Vagina (tissue), 2 donors: ENCODE data around the gene STK32B. TPM values are rescaled to one million over a fixed set of nuclear protein-coding genes. Genes with fewer than 3 reads are reported as not detected.

Source experiments
- DNase-seq, 2 donors: peaks; one replicate each; pipeline ENCODE4 v3.0.0-alpha.2; 2017; ENCODE audit errors: extremely low spot score in 2 of 2
- H3K27ac ChIP-seq: fragments of 200-600 bp; sonication (generic); one replicate; pipeline ENCODE4 v1.5.1; 2019
- H3K27me3 ChIP-seq: fragments of 200-600 bp; sonication (generic); one replicate; pipeline ENCODE4 v1.5.1; 2019
- H3K36me3 ChIP-seq, 2 donors: fragments of 200-600 bp; sonication (generic); one replicate each; pipeline ENCODE4 v1.5.1; 2017 to 2019
- H3K4me1 ChIP-seq: fragments of 200-600 bp; sonication (generic); one replicate; pipeline ENCODE4 v1.5.1; 2019
- H3K4me3 ChIP-seq, 2 donors: fragments of 200-600 bp; sonication (generic); 1 replicate in 1 of 2; 2 replicates in 1 of 2; pipeline ENCODE4 v1.5.1; 2016 to 2019
- H3K9me3 ChIP-seq: fragments of 200-600 bp; sonication (generic); one replicate; pipeline ENCODE4 v1.5.1; 2019
- POLR2A ChIP-seq, 2 donors: fragments of 450-650 bp; IDR thresholded peaks; one replicate each; pipeline ENCODE4 v1.6.1; 2017; ENCODE audit warnings: antibody characterized with exemption in 2 of 2, mild to moderate bottlenecking in 2 of 2, moderate library complexity in 2 of 2
- POLR2AphosphoS5 ChIP-seq, 2 donors: sonication (generic); formaldehyde crosslinking; IDR thresholded peaks; one replicate each; pipeline ENCODE4 v1.9.0; 2017; ENCODE audit warnings: antibody characterized with exemption in 2 of 2, mild to moderate bottlenecking in 2 of 2, low read depth in 1 of 2; ENCODE audit not compliant: insufficient read depth in 1 of 2
- intact Hi-C: fragments of 100-400 bp; cut with DNase I; formaldehyde crosslinking; loops from one replicate; pipeline ENCODE4 v1.15.1; 2023
- total RNA-seq: library from RNA; depleted of rRNA; stranded (reverse); fragments of >200 nt; gene quantifications from one replicate; pipeline ENCODE4 v1.2.3, GENCODE V29; 2016
- TF ChIP-seq, protein P1 (sequence below), 3 experiments: fragments of 450-650 bp in 2 of 3; fragments of 200-600 bp in 1 of 3; sonication (generic) in 1 of 3; IDR thresholded peaks; one replicate each; pipeline ENCODE4 v1.5.1; 2017 to 2019; ENCODE audit warnings: antibody characterized with exemption in 3 of 3, mild to moderate bottlenecking in 2 of 3, moderate library complexity in 2 of 3

STK32B gene
- total RNA-seq, 1 donor from 2014 or later = 6.4 TPM

DNA sequence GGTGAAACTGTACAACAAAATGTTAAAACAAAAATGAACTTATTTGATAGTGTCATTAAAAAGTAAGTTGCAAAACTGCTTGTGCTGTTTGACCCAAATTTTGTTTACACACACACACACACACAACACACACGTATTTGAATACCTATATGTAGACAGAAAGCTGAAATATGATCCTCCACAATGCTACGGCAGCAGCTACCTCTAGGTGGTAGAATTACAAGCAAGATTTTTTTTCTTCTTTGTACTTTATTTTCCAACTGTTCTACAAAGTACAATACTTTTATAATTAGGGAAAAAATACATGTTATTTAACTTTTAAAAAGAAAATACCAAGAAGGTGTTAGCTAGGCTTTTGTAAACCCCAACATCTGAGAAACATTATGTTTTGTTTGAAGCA is 33.2 kb upstream of the STK32B start:
- Histone ChIP-seq H3K36me3 (no peaks in the 10 kb centered on the region), H3K9me3 (no peaks in the 10 kb centered on the region), H3K27ac (no peak overlapping the region), H3K4me3 (no peak overlapping the region), H3K27me3 (no peaks in the 10 kb centered on the region), H3K4me1 (peaks cover 6% of the 10 kb centered on the region)
- intact Hi-C loops = no loop called here
- no peak for DNase-seq
- TF ChIP-seq POLR2AphosphoS5 (IDR thresholded peaks at IDR 0.05; ENCODE audit: insufficient read depth in 1 of 2, low read depth in 1 of 2) (no peak), POLR2A (IDR thresholded peaks at IDR 0.05) (no peak)
- TF ChIP-seq, protein P1, sequence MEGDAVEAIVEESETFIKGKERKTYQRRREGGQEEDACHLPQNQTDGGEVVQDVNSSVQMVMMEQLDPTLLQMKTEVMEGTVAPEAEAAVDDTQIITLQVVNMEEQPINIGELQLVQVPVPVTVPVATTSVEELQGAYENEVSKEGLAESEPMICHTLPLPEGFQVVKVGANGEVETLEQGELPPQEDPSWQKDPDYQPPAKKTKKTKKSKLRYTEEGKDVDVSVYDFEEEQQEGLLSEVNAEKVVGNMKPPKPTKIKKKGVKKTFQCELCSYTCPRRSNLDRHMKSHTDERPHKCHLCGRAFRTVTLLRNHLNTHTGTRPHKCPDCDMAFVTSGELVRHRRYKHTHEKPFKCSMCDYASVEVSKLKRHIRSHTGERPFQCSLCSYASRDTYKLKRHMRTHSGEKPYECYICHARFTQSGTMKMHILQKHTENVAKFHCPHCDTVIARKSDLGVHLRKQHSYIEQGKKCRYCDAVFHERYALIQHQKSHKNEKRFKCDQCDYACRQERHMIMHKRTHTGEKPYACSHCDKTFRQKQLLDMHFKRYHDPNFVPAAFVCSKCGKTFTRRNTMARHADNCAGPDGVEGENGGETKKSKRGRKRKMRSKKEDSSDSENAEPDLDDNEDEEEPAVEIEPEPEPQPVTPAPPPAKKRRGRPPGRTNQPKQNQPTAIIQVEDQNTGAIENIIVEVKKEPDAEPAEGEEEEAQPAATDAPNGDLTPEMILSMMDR (IDR thresholded peaks at IDR 0.05) = no peak

DNA sequence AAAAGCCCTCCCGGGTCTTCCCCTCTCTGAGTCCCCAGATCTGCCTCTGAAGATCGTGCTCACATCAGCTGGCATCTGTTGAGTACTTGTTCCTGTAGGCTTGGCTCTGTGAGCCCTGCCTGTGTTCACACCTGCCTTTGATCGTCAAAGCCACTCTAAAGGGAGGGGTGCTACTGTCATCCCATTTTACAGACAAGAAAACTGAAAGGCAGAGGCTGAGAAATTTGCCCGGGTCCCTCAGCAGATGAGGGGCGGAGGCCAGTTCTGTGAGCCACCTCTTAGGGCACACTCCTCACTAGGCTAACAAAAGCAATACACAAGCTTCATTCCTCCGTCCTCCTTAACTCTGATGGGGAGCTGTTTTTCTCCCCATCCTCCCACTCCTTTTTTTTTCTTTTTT is 32.7 kb upstream of the STK32B start:
- Histone ChIP-seq H3K27me3 (no peaks in the 10 kb centered on the region), H3K9me3 (no peaks in the 10 kb centered on the region), H3K36me3 (no peaks in the 10 kb centered on the region), H3K4me3 (no peak overlapping the region), H3K27ac (no peak overlapping the region), H3K4me1 (peaks cover 6% of the 10 kb centered on the region)
- TF ChIP-seq POLR2AphosphoS5 (IDR thresholded peaks at IDR 0.05; ENCODE audit: insufficient read depth in 1 of 2, low read depth in 1 of 2) (no peak), POLR2A (IDR thresholded peaks at IDR 0.05) (no peak)
- TF ChIP-seq, protein P1 (IDR thresholded peaks at IDR 0.05) = no peak
- intact Hi-C loops = no loop called here
- no peak for DNase-seq

DNA sequence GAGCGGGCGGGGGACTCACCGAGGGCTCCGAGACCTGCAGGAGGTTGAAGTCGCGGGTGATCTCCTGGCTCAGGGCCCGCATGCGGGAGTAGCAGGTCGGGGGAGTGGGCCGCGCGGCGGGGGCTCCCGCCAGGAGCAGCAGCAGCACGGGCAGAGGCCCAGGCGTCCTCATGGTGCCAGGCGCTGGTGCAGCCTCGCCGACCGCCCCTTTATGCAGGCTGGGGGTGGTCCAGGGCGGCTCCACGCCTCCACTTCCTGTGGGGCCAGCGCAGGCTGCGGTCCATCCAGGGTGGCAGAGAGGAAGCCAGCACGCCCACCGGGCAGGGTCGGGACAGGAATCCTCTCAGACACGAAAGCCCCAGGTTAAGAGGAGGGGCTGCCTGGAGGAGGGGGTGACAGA is 32.0 kb upstream of the STK32B start, which contains the start of gene CYTL1:
CYTL1 (minus strand) TSS at position 185 of the 400 bp plus-strand sequence; CDS start at position 172, 13 bp downstream.
- no peak within 1 kb of the TSS for H3K27ac ChIP-seq
- intact Hi-C loops = no loop called here

DNA sequence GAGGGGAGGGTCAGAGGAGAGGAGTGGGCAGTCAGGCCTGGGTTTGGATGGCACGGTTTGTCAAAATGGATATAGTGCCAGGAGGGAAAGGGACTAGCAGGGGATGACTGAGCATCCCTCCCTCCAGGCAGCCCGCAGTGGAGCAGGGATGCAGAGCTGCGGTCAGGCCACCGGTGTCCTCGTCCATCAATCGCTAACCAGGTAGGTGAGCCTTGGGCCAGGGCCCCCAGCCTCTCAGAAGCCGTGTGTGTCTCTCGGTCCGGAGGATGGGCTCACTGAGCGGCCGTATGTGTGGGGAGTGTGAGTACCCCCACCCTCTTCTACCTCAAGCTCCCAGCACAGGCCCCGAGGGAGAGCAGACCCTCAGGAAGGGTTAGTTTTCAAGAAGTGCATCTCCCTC is 31.5 kb upstream of the STK32B start:
- TF ChIP-seq POLR2A (IDR thresholded peaks at IDR 0.05) (no peak), POLR2AphosphoS5 (IDR thresholded peaks at IDR 0.05; ENCODE audit: insufficient read depth in 1 of 2, low read depth in 1 of 2) (no peak)
- TF ChIP-seq, protein P1 (IDR thresholded peaks at IDR 0.05) = no peak
- no peaks in the 10 kb centered on the region for H3K9me3 ChIP-seq
- intact Hi-C loops = no loop called here
- no peaks in the 10 kb centered on the region for H3K27me3 ChIP-seq
- DNase-seq = peak in 1 of 2 donors; percentile 83
- H3K4me3 ChIP-seq = peak overlapping the region in 1 of 2 donors; percentile 38
- H3K36me3 ChIP-seq = no peaks in the 10 kb centered on the region
- no peak overlapping the region for H3K27ac ChIP-seq
- peaks cover 6% of the 10 kb centered on the region for H3K4me1 ChIP-seq

More for the DNA sequence above, 32.0 kb upstream of the STK32B start, which contains the start of gene CYTL1:
- TF ChIP-seq, protein P1 (IDR thresholded peaks at IDR 0.05) = no peak
- TF ChIP-seq POLR2AphosphoS5 (IDR thresholded peaks at IDR 0.05; ENCODE audit: insufficient read depth in 1 of 2, low read depth in 1 of 2) (no peak), POLR2A (IDR thresholded peaks at IDR 0.05) (no peak)
- Histone ChIP-seq H3K9me3 (no peaks in the 10 kb centered on the region), H3K4me1 (peaks cover 6% of the 10 kb centered on the region), H3K27me3 (no peaks in the 10 kb centered on the region), H3K36me3 (no peaks in the 10 kb centered on the region), H3K4me3 (peak within 1 kb of the TSS; percentile 26 to 38)
- DNase-seq = peak in 1 of 2 donors; percentile 54

DNA sequence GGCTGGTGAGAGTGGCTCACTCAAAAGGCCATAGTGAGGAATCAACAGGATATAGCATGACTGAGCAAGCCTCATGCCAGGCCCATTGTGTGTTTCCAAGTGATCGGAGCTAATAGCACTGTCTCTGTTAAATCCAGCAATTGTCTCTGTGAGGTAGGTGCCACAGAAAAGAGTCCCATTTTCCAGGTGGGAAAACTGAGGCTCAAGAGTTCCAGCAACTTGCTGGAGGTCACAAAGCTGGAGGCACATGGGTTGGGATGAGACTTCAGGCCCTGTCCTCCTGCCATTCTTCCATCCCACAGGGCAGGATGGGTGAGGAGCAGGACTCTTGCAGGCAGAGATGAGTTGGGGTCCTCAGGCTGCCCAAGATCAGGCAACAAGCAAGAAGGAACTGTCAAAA is 30.9 kb upstream of the STK32B start:
- no peak overlapping the region for H3K4me3 ChIP-seq
- TF ChIP-seq POLR2AphosphoS5 (IDR thresholded peaks at IDR 0.05; ENCODE audit: insufficient read depth in 1 of 2, low read depth in 1 of 2) (no peak), POLR2A (IDR thresholded peaks at IDR 0.05) (no peak)
- TF ChIP-seq, protein P1 (IDR thresholded peaks at IDR 0.05) = no peak
- DNase-seq = peak in 1 of 2 donors; percentile 69
- H3K27ac ChIP-seq = no peak overlapping the region
- H3K36me3 ChIP-seq = no peaks in the 10 kb centered on the region
- intact Hi-C loops = no loop called here
- H3K27me3 ChIP-seq = no peaks in the 10 kb centered on the region
- no peaks in the 10 kb centered on the region for H3K9me3 ChIP-seq
- peaks cover 6% of the 10 kb centered on the region for H3K4me1 ChIP-seq
